Heart right ventricle (tissue), 16 donors: ENCODE measurements around the gene ZMIZ1. TPM values are rescaled to one million over a fixed set of nuclear protein-coding genes. Genes with fewer than 3 reads are reported as not detected.

Experiments used
- ATAC-seq, 8 donors: fragments of 200-7000 bp; cut with Tn5 transposase; one replicate each; pipeline ENCODE4 v1.9.1; 2020; ENCODE audit warnings: mild to moderate bottlenecking in 8 of 8, moderate library complexity in 8 of 8, moderate number of reproducible peaks in 1 of 8
- DNase-seq, 2 donors: peaks; one replicate each; pipeline ENCODE4 v3.0.0-alpha.2; 2020
- H3K27ac ChIP-seq, 10 donors: fragments of 200-600 bp; sonication (generic) in 2 of 10; one replicate each; pipeline versions ENCODE4 v1.5.0 to v1.8.0; 2020 to 2022; ENCODE audit warnings: mild to moderate bottlenecking in 3 of 10
- H3K27me3 ChIP-seq, 7 donors: fragments of 200-600 bp; one replicate each; pipeline ENCODE4 v1.8.0; 2021 to 2022; ENCODE audit warnings: mild to moderate bottlenecking in 2 of 7
- H3K36me3 ChIP-seq, 9 donors: fragments of 200-600 bp; sonication (generic) in 1 of 9; one replicate each; pipeline versions ENCODE4 v1.5.0 to v1.8.0; 2020 to 2022; ENCODE audit warnings: mild to moderate bottlenecking in 2 of 9
- H3K4me1 ChIP-seq, 9 donors: fragments of 200-600 bp; sonication (generic) in 1 of 9; one replicate each; pipeline versions ENCODE4 v1.5.0 to v1.8.0; 2020 to 2022; ENCODE audit warnings: mild to moderate bottlenecking in 4 of 9
- H3K4me3 ChIP-seq, 10 donors: fragments of 200-600 bp; sonication (generic) in 2 of 10; one replicate each; pipeline versions ENCODE4 v1.5.0 to v1.8.0; 2020 to 2022; ENCODE audit warnings: mild to moderate bottlenecking in 7 of 10, moderate library complexity in 2 of 10
- H3K9me3 ChIP-seq, 11 donors: fragments of 200-600 bp in 10 of 11; sonication (generic) in 2 of 11; one replicate each; pipeline versions ENCODE4 v1.5.0 to v1.8.0; 2013 to 2022; ENCODE audit warnings: mild to moderate bottlenecking in 2 of 11, control low read depth in 1 of 11, moderate library complexity in 1 of 11
- WGBS, 2 donors: extraction: QIAGEN DNeasy Blood & Tissue Kit; methylation state at CpG; one replicate each; pipeline ENCODE4 v1.1.7; 2013; ENCODE audit warnings: inconsistent platforms in 1 of 2; 5-methylcytosine and 5-hydroxymethylcytosine counted together
- intact Hi-C, 10 donors: fragments of 100-400 bp; cut with DNase I; formaldehyde crosslinking; loops; one replicate each; pipeline versions ENCODE4 v1.11.1 to v1.14.2; 2022
- polyA plus RNA-seq, 2 donors: library from polyadenylated mRNA; stranded (reverse); fragments of 200-250 nt; gene quantifications; one replicate each; pipeline ENCODE4 v1.2.3, GENCODE V29; 2013
- total RNA-seq, 10 donors: library from RNA; stranded (reverse); fragmentation: NEBNext Ultra II Directional in 3 of 10; extraction: Animal tissue kit (Norgen Biotek cat#: 25700) in 3 of 10; gene quantifications; one replicate each; pipeline versions ENCODE4 v1.2.1 to v1.2.4, GENCODE V29; 2021 to 2023
- TF ChIP-seq, protein P1 (sequence below), 9 donors: fragments of 200-600 bp; sonication (generic) in 2 of 9; IDR thresholded peaks; one replicate each; pipeline versions ENCODE4 v1.5.0 to v1.8.0; 2021 to 2022; ENCODE audit warnings: antibody characterized with exemption in 9 of 9, mild to moderate bottlenecking in 5 of 9, moderate library complexity in 1 of 9
- donor health status: Arrhythmogenic right ventricular cardiomyopathy.
- donor health status: ischemic (EF 13 %, LVEDD 7.1; RV severe dilation, severe dysfunction).
- donor health status: healthy with polysubstance abuse.
- donor health status: DM: no; HTN: yes; CAD: no.
- donor health status: DM: no; HTN: no; CAD: no.
- donor health status: ischemic (EF 25% LVEDD 6.9; RV normal size, moderate dysfunction).
- donor health status: ischemic (EF 25% LVEDD 5.7; RV mildly dilated, moderate dysfunction).
- donor health status: healthy.
- donor health status: DM: yes; HTN: yes; CAD: no.
- donor health status: Ischemic cardiomyopathy.
- donor health status: ischemic (EF 35%, LVEDD 5.7; RV mildly dilated, moderate dysfunction).
- donor health status: nonischemic (EF 11% LVEDD 7.7; RV severe dilation, severe dysfunction).
- donor health status: DM: yes; HTN: yes; CAD: no.
- donor health status: PGD.
- donor health status: ischemic (EF 29% LVEDD 5.4; RV normal size, mild dysfunction).
- donor health status: nonischemic (EF 23%, LVEDD 6.1; RV moderate dilation, normal function).

ZMIZ1 gene
- total and polyA plus RNA-seq, 12 donors: 24.2 to 61.5 (median 49.8) TPM

GRCh38 chr10:79060641-79061255 lies 8.0 kb upstream of the ZMIZ1 start:
- H3K27ac ChIP-seq: no peak overlapping the region
- WGBS, 2 donors: 88 to 89% methylated on average over 7 of the region's 7 CpGs
- H3K36me3 ChIP-seq: no peaks in the 10 kb centered on the region
- intact Hi-C loops: loop anchor here in 8 of 10 donors (5.0 to 10.0 kb wide), 10 partner anchors 76 to 1016 kb away; no protein-coding TSS in a partner anchor
- TF ChIP-seq, protein P1, sequence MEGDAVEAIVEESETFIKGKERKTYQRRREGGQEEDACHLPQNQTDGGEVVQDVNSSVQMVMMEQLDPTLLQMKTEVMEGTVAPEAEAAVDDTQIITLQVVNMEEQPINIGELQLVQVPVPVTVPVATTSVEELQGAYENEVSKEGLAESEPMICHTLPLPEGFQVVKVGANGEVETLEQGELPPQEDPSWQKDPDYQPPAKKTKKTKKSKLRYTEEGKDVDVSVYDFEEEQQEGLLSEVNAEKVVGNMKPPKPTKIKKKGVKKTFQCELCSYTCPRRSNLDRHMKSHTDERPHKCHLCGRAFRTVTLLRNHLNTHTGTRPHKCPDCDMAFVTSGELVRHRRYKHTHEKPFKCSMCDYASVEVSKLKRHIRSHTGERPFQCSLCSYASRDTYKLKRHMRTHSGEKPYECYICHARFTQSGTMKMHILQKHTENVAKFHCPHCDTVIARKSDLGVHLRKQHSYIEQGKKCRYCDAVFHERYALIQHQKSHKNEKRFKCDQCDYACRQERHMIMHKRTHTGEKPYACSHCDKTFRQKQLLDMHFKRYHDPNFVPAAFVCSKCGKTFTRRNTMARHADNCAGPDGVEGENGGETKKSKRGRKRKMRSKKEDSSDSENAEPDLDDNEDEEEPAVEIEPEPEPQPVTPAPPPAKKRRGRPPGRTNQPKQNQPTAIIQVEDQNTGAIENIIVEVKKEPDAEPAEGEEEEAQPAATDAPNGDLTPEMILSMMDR (IDR thresholded peaks at IDR 0.05): no peak
- ATAC-seq (no peak), DNase-seq (no peak)
- no peaks in the 10 kb centered on the region for H3K27me3 ChIP-seq
- no peaks in the 10 kb centered on the region for H3K9me3 ChIP-seq
- H3K4me1 ChIP-seq: peaks cover 0 to 14% (median 5%) of the 10 kb centered on the region in 9 donors
- no peak overlapping the region for H3K4me3 ChIP-seq

- no peak overlapping the region for H3K27ac ChIP-seq
- H3K4me1 ChIP-seq: peaks cover 0 to 20% (median 7%) of the 10 kb centered on the region in 9 donors
- H3K4me3 ChIP-seq: no peak overlapping the region
- H3K27me3 ChIP-seq: no peaks in the 10 kb centered on the region
- intact Hi-C loops: loop anchor here in 8 of 10 donors (5.0 to 10.0 kb wide), 10 partner anchors 77 to 1017 kb away; no protein-coding TSS in a partner anchor
- H3K36me3 ChIP-seq: no peaks in the 10 kb centered on the region
- 90 to 91% methylated on average over 14 of the region's 14 CpGs for WGBS, 2 donors
- TF ChIP-seq, protein P1 (IDR thresholded peaks at IDR 0.05): no peak
- DNase-seq (no peak), ATAC-seq (no peak)
- no peaks in the 10 kb centered on the region for H3K9me3 ChIP-seq
Measured at GRCh38 chr10:79061441-79062315, 7.1 kb upstream of the ZMIZ1 start.

- no peak for DNase-seq
- Histone ChIP-seq H3K27ac (no peak overlapping the region), H3K36me3 (no peaks in the 10 kb centered on the region), H3K4me3 (no peak overlapping the region), H3K27me3 (no peaks in the 10 kb centered on the region), H3K9me3 (no peaks in the 10 kb centered on the region), H3K4me1 (peaks cover 0 to 28% (median 14%) of the 10 kb centered on the region in 9 donors)
- WGBS, 2 donors: 66 to 76% methylated on average over 5 of the region's 5 CpGs
- TF ChIP-seq, protein P1 (IDR thresholded peaks at IDR 0.05): no peak
- intact Hi-C loops: loop anchor here in 8 of 10 donors (5.0 to 10.0 kb wide), 10 partner anchors 78 to 1018 kb away; no protein-coding TSS in a partner anchor
- no peak for ATAC-seq
Measured at GRCh38 chr10:79063071-79063491, 5.7 kb upstream of the ZMIZ1 start.
